ENCODE measurements around the gene MASP2.
"Not testable (repeated sequence)": the region's sequence is repeated elsewhere in the genome, so short reads cannot be mapped to it uniquely, and the experiment has no call there.

MASP2 gene

DNA sequence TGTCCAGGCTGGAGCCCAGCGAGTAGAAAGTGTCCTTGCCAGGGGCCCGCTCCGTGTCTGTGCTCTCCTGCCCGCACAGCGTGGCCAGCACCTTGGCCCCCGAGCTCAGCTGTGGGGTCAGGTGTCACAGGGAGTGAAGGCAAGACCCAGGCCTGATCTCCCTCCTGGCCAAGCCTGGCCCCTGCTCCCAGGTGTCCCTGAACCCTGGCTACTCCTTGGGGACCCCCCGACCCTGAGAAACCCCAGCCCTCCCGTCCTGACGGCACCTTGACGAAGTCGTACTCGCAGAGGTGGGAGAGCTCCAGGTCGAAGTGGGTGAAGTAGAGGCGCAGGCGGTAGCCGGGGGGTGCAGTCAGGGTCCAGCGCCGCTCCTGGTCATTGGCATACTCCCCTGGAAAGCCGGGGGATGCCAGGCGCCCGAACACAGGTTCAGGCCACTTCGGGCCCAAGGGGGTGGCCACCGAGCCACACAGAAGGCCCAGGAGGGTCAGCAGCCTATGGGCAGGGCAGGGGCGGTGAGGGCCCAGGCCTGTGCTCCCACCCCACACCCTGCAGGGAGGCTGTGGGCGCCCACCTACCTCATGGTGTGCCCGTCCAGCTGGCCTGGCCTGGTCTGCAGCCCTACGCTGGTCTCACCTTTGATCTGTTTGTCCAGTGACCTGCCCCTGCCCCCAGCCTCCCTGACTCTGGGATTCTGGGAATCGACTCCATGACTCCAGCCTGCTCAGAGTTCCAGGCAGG, at the start of gene MASP2:
Gene MASP2, minus strand, starts transcription at position 615 of the 741 bp plus-strand sequence. Its CDS starts 32 bp downstream, at position 583.
- no peak for DNase-seq

DNA sequence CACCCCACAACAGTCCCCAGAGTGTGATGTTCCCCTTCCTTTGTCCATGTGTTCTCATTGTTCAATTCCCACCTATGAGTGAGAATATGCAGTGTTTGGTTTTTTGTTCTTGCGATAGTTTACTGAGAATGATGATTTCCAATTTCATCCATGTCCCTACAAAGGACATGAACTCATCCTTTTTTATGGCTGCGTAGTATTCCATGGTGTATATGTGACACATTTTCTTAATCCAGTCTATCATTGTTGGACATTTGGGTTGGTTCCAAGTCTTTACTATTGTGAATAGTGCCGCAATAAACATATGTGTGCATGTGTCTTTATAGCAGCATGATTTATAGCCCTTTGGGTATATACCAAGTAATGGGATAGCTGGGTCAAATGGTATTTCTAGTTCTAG, 36.7 kb upstream of the MASP2 start:
- DNase-seq, result not testable (repeated sequence)

DNA sequence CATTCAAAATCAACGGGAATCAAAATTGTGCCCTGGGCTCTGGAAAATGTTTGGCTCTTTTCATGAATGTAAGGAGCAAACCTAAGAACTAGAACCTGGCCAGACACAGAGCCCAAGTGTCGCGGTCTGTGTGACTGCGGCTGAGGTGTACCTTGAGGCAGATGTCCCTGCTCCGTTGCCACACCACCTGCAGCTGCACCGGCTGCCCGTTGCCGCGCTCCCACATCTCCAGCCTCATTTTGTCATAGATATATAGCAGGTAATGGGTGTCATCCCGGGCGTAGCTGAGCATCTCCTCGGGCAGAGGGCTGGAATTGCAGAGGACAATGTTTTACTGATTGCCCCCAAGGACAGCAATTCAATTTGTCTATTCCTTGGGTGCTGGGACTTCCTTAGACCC, 33.9 kb upstream of the MASP2 start:
- no peak for DNase-seq

DNA sequence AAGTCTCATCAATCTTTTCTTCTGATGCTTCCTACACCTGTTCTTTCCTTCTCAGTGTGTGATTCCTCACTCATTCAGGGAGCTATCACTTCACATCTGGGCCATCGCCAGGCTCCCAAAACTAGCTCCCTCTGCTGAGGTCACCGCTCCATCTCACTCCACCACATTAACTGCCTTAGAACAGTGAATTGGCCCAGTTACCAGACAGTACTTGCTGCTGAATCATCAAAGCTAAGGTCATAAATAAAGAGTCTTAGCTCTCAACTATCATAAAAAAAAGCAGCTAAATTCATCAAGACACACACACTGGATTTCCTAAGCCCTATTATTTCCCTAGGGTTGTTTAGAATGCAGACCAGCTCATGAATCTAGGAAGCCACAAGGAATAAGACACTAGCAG, 31.6 kb upstream of the MASP2 start:
- peak; percentile 47 for DNase-seq

DNA sequence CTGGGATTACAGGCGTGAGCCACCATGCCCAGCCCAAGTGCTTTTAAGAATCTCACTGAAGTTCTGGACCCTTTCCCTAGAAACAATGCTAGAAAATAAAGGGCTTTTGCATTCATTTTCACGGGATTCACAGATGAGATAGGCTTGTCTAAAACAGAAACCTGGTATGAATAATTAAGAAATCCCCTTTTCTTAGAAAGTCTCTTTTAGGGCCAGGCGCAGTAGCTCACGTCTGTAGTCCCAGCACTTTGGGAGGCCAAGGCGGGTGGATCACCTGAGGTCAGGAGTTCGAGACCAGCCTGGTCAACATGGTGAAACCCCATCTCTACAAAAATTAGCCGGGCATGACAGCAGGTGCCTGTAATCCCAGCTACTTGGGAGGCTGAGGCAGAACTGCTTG, 26.4 kb upstream of the MASP2 start:
- not testable (repeated sequence) for DNase-seq

DNA sequence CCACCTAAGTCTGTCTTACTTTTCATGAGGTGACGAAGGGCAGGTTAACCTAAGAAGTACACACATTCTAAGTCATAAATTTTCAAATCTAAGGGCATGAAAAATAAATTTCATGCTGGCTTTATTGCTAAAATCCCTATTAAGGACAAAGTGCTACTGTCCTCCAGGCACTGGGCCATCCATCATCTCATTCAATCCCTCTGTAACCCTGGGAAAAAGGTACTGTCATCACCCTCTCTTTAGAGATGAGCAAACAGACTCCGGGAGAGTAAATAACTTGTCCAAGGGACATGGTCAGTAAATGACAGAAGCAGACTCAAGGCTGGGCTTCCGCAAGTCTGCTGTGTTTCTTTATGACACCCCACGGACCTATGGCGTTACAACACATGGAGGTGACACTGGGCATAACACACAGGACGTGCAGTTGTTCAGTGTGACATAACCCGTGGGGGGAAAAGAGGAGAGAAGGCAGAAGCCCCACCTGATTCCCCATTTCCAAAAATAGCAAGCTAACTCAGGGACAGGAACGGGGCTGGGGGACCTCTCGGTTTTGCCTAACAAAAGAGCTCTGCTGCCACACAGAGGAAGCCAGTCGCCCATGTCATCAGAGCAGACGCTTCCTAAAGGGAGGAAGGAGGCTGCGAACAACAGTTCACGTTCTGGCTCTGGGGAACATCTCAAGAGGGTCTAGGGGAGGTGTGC, 25.3 kb upstream of the MASP2 start:
- no peak for DNase-seq

DNA sequence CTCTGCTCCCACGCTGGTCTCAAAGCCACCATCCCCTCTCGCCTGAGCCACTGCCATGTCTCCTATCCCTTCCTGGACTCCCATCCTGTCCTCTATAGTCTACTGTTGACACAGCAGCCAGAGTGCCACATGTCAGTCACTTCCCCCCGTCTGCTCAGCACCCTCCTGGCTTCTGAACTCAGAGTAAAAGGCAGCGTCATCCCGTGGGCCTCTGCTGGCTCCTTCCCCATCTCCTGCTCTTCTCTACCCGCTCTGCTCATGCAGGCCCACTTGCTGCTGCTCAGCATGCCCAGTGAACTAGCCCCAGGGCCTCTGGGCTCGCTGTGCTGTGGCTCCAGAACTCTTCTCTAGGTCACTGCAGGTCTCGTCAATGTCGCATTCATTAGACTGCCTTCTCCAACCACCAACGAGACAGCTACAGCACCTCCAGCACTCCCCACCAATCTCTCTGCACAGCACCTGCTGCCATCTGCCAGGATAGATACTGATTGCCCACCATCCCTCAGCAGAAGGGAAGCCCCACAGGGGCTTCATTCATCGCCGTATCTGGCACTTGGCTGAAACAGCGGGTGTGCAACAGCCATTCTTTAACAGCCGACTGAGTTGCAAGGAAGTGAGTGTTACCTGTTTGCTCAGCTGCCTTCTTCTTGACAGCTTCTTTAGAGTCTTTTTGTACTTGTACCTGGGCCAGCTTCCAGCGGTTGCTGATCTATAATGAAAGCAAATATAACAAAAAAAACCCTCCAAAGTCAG, 24.6 kb upstream of the MASP2 start:
- no peak for DNase-seq

DNA sequence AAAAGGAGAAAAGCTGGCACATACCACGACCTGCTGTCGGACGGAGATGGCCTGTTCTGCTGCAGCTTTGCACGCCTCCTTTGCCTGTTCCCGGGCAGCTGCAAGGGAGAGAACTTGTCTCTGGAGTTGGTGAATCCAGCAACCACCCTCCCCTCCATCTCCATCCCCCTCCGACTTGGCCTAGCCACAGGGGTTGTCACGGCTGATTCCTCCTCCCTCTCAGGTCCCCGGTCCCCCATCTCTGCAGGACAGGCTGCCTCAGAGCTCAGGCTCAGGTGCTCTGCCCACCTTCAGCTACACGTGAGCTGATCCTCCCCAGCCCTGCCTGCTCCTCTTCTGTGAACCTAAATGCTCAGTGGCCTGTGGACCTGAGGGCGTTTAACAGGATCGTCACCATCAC, 23.8 kb upstream of the MASP2 start:
- DNase-seq, result no peak

DNA sequence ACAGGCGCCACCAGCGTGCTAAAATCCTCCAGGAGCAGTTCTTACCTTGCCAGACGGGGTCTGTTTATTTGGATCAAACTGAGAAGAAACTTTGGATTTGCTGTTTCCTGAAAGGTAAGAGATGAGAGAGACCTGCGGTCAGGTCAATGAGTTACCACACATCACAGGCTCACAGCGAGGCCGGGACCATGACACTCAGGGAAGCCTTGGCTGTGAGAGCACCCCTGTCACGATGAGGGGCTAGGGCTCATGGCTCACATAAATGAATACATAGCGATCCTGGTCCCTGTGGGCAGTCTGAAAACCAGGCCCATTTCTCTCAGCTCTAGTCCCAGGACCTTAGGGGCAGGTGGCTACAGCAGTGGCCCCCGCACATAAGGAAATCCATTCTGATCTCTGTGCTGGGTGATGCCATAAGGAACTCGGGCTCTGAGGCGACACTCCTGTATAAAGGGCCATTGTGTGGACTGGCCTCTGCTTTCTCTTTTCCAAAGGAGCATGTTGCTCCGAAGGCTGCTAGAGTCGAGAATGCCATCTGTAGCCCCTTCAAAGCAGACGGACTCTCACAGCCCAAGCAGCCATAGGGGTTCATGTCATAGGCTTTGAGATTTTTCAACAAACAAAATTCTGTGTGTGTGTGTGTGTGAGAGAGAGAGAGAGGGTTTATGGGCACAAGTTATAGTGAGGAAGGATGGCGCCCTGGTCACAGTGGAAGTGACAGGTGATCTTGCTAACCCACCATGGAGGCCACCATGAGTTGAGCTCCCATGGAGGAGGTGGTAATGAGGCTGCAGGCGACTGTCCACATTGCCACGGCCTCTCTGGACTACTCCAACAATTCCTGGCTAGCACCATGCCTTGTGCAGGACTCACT, 21.8 kb upstream of the MASP2 start:
- DNase-seq, result no peak

DNA sequence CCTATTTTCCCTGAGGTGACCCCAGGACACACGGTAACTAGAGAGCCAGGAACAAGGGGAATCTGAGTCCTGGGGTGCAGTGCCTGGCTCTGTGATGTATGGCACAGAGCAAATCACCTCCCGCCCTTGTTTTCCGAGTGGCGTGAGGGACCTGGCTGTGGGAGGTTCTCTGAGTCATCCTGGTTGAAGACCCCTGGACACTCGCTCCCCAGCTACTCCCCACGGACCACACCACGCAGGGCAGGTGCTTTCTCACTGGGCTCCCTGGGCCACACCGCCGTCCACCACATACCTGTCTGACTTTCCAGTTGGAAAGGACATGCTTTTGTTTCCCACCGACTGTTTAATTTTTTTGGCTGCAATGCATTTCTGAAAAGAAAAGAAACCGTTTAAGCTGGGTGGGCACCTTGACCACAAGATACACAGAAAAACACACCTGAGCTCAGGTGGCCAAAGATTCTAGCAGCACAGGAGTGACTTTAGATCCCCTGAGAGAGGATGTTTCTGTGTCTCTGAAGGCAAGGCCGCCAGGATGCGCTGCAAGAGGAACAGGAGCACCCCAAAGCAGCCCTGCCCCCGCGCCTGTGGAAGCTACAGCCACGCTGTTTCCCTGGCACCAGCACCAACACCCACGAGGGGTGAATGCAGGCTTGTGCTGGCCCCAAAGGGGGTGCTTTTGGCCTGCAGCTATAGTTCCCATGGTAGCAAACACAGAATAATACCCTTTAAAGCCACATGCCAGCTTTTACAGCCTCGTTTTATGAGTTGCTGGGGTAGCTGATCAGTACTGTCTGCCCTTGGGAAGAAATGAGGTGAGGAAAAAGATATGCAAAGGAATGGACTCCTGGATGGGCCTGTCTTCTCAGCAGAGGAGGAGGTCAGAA, 20.9 kb upstream of the MASP2 start:
- DNase-seq, result no peak

DNA sequence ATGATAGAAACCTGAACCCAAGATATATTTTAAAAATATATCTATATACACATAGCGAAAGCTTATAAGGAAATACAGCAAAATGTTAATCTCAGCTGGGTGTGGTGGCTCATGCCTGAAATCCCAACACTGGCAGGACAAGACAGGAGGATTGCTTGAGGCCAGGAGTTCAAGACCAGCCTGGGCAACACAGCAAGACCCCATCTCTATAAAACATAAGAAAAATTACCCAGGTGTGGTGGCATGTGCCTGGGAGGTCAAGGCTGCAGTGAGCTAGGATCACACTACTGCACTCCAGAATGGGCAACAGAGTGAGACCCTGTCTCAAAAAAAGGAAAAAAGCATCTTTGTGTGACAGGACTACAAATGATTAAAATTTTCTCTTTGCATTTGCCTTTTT, 18.8 kb upstream of the MASP2 start:
- DNase-seq, result no peak

DNA sequence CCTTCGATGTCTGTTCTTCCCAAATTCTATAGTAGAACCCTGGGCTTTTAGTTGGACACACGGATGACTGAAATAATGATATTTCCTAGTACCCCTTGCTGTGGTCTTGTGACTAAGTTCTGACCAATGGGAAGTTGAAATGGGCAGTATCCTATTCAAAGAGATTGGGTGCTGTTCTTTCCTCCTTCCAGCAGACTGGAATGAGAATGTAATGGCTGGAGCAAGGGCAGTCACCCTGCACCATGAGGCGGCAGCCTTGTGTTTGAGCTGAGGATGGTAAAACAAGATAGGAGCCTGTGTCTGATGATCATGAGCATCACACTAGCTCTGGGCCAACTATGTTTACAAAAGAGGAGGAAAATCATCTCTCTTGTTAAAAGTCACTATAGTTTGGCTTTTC, 17.9 kb upstream of the MASP2 start:
- no peak for DNase-seq

DNA sequence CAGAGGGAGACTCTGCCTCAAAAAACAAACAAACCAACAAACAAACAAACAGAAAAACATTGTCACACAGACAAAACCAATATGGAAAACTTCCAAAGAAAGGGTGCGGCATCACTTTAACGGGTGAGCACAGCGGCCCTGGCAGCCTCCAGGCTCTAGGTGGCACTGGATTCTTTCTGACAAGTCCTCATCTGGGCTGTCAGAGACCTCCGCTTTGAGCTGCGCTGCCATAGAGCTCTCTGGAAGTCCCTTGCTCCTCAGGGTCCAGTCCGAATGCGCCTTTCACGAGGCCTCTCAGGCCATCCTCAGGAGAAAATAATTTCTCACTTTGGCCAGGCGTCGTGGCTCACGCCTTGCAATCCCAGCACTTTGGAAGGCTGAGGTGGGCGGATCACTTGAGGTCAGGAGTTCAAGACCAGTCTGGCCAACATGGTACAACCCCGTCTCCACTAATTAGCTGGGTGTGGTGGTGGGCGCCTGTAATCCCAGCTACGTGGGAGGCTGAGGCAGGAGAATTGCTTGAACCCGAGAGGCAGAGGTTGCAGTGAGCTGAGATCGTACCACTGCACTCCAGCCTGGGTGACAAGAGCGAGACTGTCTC, 17.0 kb upstream of the MASP2 start:
- not testable (repeated sequence) for DNase-seq

DNA sequence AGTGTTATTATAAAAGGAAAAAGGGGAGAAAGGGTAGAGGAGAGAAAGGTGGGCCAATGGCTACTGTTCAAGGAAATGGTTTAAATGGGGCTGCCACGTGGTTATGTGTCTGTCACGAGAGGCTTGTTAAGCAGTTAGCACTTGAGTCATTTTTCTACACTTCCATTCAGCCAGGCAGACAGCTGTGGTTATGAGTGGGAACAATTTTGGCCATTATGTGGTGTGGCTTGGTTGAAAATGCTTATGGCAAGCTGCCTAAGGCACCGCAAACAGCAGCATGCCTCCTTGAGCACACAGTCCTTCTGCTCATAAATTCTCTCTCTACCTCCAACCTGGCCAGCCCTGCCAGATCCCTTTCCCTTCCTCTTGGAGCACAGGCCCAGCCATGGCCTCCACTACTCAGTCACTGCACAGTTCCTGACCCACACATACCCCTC, 15.9 kb upstream of the MASP2 start:
- peak; percentile 27 for DNase-seq

DNA sequence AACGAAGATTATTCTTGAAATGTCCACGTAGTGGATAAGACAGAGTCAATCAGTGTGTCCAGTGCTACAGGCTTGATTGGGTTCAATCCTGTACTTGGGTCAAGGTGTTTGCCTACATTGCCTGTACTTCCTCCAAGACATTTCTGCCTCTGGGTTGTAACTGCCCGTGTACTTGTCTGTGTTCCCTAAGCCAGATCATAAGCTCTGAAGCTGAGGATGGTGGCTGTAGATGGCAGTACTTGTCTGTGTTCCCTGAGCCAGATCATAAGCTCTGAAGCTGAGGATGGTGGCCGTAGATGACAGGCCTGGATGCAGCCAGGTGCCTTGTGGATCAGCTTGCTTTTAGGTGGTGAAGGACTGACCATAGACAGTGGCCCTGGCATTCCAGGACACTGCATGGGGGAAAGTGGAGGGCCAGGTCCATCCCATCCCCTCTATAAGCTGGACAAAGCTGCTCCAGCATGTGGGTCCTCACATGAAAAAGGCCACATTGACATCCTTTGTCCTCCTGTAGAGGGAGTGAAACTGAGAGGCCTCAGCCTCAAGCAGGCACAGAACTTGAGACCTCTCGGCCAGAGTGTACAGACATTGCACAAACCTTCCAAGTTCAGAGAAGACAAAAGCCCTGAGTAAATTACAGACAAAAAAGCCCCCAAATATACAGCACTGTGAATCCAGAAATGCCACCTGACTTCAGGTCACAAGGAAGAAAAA, 14.8 kb upstream of the MASP2 start:
- no peak for DNase-seq

DNA sequence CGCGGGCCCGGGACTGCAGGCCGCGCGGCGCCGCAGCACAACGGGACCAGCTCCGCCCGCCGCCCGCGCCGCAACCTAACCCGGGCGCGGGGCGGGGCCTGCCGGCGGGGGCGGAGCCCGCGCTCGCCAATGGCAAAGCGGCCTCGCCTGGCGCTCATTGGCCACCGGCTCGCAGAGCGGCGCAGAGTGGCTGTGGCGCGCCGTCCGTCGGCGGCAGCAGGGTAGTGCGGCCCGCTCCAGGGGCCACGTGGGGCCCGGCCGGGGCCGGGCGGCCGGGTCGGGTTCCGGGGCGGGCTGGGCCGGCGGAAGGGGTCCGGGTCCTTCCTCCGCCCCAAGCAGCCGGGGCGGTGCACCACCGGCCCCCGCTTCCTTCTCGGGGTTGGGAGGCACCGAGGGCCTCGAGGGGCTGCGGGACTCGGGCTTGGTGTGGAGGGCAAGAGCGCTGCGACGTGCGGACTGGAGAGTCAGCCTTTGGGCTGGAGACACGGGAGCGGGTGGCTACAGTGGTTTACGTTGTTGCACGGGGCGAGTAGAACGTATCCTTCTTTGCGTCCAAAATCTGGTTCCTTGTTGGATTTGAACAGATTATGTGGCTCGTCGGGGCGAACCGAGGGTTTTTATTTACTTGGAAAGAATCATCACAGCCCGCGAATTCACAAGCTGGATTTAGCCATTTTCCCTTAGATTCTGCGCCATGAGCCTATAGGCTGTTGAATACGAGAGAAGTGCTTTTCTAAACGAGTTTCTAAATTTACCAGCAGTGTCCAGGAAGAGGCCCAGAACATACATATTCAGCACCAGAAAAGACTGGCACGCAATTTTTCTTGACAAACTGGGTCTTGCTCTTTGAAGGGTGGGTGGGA, 13.2 kb upstream of the MASP2 start, which contains the start of gene SRM:
Gene SRM, minus strand, starts transcription at position 51 of the 863 bp plus-strand sequence. CDS start 75 bp downstream, outside the sequence.
- peak; percentile 91 for DNase-seq

DNA sequence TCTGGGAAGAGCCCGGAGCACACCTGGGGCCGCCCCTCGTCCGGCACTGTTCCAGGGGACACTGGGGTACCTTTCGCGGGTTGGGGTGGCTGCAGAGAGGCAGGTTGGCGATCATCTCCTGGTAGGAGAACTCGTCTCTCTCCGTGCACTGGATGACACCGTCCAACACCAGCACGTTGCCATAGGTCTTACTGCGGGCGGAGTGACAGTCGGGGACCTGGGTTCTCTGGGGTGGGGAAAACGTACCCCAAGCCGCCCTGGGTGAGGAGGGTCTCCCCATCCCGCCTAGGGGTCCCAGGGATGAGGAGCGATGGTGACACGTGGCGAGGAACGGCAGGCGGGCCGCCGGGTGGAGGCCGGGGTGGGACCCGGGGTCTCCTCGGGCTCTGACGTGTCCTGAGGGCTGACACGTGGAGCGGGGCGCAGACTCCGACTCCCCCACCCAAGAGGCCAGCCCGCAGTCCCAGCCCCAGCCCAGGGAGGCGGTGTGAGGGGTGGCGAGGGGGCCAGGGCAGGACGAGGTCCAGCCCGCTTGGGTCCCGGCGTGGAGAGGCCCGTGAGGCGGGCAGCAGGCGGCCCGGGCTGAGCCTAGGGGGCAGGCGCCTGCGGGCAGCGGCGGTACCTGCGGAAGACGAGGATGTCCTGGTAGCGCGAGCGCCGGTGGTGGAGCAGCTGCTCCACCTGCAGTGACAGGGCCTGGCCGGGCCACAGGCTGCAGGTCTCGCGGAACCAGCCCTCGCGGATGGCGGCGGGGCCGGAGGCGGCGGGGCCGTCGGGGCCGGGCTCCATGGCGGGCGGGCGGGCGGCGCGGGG, 12.3 kb upstream of the MASP2 start:
- no peak for DNase-seq

DNA sequence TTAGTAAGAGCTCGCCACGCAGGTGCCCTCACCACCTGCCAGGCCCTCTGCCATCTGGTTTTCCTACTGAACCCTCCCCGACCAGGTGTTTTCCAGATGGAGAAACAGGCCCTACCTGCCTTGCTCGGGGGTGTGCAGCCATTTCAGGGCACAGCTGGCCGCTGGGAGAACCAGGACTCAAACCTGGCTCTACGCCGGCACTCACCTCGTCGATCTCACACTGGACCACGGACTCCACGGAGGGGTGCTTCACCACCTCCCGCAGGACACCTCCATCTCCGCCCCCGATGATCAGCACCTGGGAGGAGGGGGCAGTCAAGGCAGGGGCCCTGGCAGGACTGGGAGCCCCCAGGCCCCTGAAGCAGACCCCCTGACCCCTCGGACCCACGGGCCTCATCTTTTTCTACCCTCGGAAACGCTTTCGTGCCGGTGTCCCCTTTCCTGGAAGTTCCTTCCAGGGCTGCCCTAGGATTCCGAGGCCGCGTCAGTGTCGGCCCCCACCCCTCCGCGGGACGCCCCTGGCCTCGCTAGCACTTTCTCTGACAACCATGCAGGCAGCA, 11.6 kb upstream of the MASP2 start:
- DNase-seq, result no peak
